Upper lobe of left lung (tissue), 4 donors: ENCODE results near the gene PIP5K1C.

Source experiments
- CTCF ChIP-seq, 6 experiments: fragments of 450-650 bp in 4 of 6; fragments of 200-600 bp in 2 of 6; sonication (generic) in 2 of 6; IDR thresholded peaks; one replicate each; pipeline ENCODE4 v1.5.1; 2016 to 2019; ENCODE audit warnings: antibody characterized with exemption in 6 of 6
- POLR2AphosphoS5 ChIP-seq, 2 donors: sonication (generic); formaldehyde crosslinking; IDR thresholded peaks; one replicate each; pipeline ENCODE4 v1.5.1; 2017; ENCODE audit warnings: antibody characterized with exemption in 2 of 2

GRCh38 chr19:3707868-3708206 lies 7.6 kb upstream of the PIP5K1C start:
- TF ChIP-seq CTCF (IDR thresholded peaks at IDR 0.05): no peak
- TF ChIP-seq POLR2AphosphoS5 (IDR thresholded peaks at IDR 0.05): no peak
